ENCODE measurements around the gene TTLL9.
"Not testable (repeated sequence)": the region's sequence is repeated elsewhere in the genome, so short reads cannot be mapped to it uniquely, and the experiment has no call there.

The TTLL9 gene

DNA sequence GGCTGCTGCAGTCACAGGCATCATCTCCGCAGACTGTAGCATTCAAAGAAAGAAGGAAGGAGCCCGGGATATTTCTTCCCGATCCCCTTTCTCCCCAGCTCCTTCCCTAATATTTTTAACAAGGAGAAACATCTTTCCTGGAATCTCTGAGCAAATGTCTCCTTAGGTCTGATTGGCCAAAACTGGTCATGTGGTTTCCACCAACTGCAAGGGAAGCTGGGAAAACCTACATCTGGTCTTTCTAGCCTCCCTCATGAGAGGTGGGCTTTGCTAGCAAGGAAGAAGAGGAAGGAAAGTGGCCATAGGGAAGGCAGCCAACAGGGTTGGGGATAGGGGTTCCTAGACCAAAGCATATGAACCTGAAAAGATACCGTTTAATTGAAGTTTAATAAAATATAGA, 46.3 kb downstream of the TTLL9 start:
- no peak for DNase-seq (ENCODE audit: extremely low read depth, insufficient read length)
- Histone ChIP-seq H3K4me3 (replicated peaks; ENCODE audit: low read depth, low read length) (no peak overlapping the region), H3K36me3 (ENCODE audit: control insufficient read depth, insufficient read depth, low read length) (no peaks in the 10 kb centered on the region), H3K27me3 (replicated peaks; ENCODE audit: control insufficient read depth, insufficient read depth, low read length) (no peaks in the 10 kb centered on the region)
- TF ChIP-seq, protein P1, sequence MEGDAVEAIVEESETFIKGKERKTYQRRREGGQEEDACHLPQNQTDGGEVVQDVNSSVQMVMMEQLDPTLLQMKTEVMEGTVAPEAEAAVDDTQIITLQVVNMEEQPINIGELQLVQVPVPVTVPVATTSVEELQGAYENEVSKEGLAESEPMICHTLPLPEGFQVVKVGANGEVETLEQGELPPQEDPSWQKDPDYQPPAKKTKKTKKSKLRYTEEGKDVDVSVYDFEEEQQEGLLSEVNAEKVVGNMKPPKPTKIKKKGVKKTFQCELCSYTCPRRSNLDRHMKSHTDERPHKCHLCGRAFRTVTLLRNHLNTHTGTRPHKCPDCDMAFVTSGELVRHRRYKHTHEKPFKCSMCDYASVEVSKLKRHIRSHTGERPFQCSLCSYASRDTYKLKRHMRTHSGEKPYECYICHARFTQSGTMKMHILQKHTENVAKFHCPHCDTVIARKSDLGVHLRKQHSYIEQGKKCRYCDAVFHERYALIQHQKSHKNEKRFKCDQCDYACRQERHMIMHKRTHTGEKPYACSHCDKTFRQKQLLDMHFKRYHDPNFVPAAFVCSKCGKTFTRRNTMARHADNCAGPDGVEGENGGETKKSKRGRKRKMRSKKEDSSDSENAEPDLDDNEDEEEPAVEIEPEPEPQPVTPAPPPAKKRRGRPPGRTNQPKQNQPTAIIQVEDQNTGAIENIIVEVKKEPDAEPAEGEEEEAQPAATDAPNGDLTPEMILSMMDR (IDR thresholded peaks at IDR 0.05; ENCODE audit: insufficient read depth, low read length, poor library complexity, severe bottlenecking) = no peak

GRCh38 chr20:31917962-31918412, 47.6 kb downstream of the TTLL9 start:
- not testable (repeated sequence) for DNase-seq (ENCODE audit: extremely low read depth, insufficient read length); H3K4me3 ChIP-seq (replicated peaks; ENCODE audit: low read depth, low read length); H3K27me3 ChIP-seq (replicated peaks; ENCODE audit: control insufficient read depth, insufficient read depth, low read length); H3K36me3 ChIP-seq (ENCODE audit: control insufficient read depth, insufficient read depth, low read length)

DNA sequence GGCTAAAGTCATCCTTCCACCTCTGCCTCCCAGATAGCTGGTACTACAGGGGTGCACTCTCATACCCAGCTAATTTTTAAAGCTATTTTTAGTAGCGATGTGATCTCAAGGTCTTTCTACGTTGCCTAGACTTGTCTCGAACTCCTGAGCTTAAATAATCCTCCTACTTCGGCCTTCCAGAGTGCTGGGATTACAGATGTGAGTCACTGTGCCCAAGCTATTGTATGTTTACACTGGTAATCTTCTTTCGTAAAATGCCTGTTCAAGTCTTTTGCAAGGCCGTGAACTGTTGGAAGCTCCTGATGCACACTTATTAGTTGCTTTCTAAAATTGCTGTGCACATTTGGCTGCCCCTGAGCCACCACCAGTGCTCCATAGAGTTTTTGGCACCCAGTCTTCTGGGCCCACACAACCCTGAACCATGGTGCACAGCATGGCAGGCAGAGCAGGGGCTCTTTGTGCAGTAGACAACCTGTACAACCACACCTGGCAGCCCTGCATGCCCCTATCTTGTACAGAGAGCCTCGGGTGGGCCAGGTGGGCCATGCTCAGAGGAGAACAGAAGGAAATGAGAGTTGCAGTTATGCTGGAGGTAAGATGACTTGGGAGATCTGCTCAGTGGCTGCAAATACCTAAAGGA, 48.2 kb downstream of the TTLL9 start:
- TF ChIP-seq, protein P1 (IDR thresholded peaks at IDR 0.05; ENCODE audit: insufficient read depth, low read length, poor library complexity, severe bottlenecking) = no peak
- no peaks in the 10 kb centered on the region for H3K27me3 ChIP-seq (replicated peaks; ENCODE audit: control insufficient read depth, insufficient read depth, low read length)
- no peaks in the 10 kb centered on the region for H3K36me3 ChIP-seq (ENCODE audit: control insufficient read depth, insufficient read depth, low read length)
- no peak for DNase-seq (ENCODE audit: extremely low read depth, insufficient read length)
- H3K4me3 ChIP-seq (replicated peaks; ENCODE audit: low read depth, low read length) = no peak overlapping the region

DNA sequence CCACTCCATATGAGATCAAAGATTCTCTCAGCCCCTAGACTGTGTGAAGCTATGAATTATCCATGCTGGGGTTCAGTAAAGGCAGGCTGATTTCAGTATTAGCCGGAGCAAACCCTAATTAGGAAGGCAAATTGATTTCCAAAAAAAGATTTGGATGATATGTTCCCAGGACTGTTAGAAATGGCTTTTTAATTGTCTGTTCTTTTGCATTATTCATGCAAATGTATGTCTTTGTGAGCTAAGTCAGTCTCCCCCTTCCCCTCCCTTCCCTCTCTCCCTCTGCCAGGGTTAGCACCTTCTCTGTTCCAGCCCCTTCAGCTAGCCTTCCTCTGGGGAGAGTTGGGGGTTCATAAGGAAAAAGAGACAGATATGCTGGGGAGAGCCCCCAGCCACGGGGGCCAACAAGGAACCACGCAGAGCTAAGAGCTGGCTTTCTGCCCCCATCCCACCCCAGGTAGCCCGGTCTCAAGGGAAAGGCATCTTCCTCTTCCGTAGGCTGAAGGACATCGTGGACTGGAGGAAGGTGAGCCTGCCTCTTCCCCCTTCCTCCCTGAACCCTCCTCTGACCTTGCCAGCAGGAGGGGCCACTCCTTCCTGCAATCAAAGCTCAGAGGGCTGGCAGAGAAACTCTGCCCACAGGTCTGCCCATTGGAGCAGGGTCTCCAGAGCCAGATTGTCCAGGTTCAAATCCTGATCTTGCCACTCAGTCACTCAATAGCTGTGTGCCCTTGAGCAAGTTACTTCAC, 49.1 kb downstream of the TTLL9 start:
- no peaks in the 10 kb centered on the region for H3K36me3 ChIP-seq (ENCODE audit: control insufficient read depth, insufficient read depth, low read length)
- H3K27me3 ChIP-seq (replicated peaks; ENCODE audit: control insufficient read depth, insufficient read depth, low read length) = no peaks in the 10 kb centered on the region
- DNase-seq (ENCODE audit: extremely low read depth, insufficient read length) = no peak
- H3K4me3 ChIP-seq (replicated peaks; ENCODE audit: low read depth, low read length) = no peak overlapping the region
- TF ChIP-seq, protein P1 (IDR thresholded peaks at IDR 0.05; ENCODE audit: insufficient read depth, low read length, poor library complexity, severe bottlenecking) = no peak

DNA sequence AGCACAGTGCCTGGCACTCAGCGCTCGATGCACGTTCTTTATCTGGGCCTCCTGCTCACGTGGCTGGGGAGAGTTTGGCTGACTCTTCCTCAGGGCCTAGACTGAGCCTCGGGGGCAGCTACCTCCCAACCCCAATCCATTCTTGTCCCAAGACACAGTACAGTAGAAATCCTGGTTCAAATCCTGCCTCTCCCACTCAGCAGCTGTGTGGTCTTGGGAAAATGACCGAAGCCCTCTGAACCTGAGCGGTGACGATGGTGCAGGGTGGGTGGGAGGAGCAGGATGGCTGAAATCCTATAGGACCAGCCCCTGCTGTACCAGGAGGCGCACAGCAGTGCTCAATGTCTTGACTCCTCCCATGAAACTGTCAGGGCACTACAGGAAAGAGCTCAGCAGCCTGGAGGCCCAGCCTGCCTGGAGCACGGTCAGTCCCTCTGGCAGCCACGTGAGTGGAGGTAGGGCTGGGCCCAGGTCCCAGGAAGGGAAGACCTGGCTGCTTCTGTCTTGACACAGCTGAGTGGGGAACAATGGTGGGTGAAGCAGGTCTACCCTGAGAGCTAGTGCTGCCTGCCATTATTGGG, 49.9 kb downstream of the TTLL9 start:
- Histone ChIP-seq H3K4me3 (replicated peaks; ENCODE audit: low read depth, low read length) (no peak overlapping the region), H3K27me3 (replicated peaks; ENCODE audit: control insufficient read depth, insufficient read depth, low read length) (no peaks in the 10 kb centered on the region)
- no peak for DNase-seq (ENCODE audit: extremely low read depth, insufficient read length)

GRCh38 chr20:31921480-31921879, 51.0 kb downstream of the TTLL9 start:
- H3K27me3 ChIP-seq (replicated peaks; ENCODE audit: control insufficient read depth, insufficient read depth, low read length); H3K36me3 ChIP-seq (ENCODE audit: control insufficient read depth, insufficient read depth, low read length); H3K4me3 ChIP-seq (replicated peaks; ENCODE audit: low read depth, low read length); DNase-seq (ENCODE audit: extremely low read depth, insufficient read length): not testable (repeated sequence)

More for the DNA sequence above, 49.9 kb downstream of the TTLL9 start:
- TF ChIP-seq, protein P1 (IDR thresholded peaks at IDR 0.05; ENCODE audit: insufficient read depth, low read length, poor library complexity, severe bottlenecking) = no peak
- H3K36me3 ChIP-seq (ENCODE audit: control insufficient read depth, insufficient read depth, low read length) = no peaks in the 10 kb centered on the region
